Right lobe of liver (tissue), 6 donors: ENCODE data around the gene ZSCAN10. TPM values are rescaled to one million over a fixed set of nuclear protein-coding genes. Genes with fewer than 3 reads are reported as not detected.

Experiments used
- ATAC-seq, 4 donors: fragments of 200-7000 bp; cut with Tn5 transposase; one replicate each; pipeline ENCODE4 v1.9.1; 2020; ENCODE audit warnings: mild to moderate bottlenecking in 4 of 4, moderate library complexity in 4 of 4
- DNase-seq, 3 donors: peaks; one replicate each; pipeline ENCODE4 v3.0.0-alpha.2; 2020
- H3K27ac ChIP-seq, 3 donors: fragments of 200-600 bp; one replicate each; pipeline ENCODE4 v1.8.0; 2022
- H3K27me3 ChIP-seq, 2 donors: fragments of 200-600 bp; one replicate each; pipeline ENCODE4 v1.8.0; 2022
- H3K36me3 ChIP-seq, 4 donors: fragments of 200-600 bp; sonication (generic) in 1 of 4; one replicate each; pipeline versions ENCODE4 v1.5.1 to v1.8.0; 2017 to 2022; ENCODE audit warnings: control low read depth in 1 of 4
- H3K4me1 ChIP-seq, 4 donors: fragments of 200-600 bp; sonication (generic) in 1 of 4; one replicate each; pipeline versions ENCODE4 v1.5.1 to v1.8.0; 2017 to 2022; ENCODE audit warnings: control low read depth in 1 of 4
- H3K4me3 ChIP-seq, 3 donors: fragments of 200-600 bp; one replicate each; pipeline ENCODE4 v1.8.0; 2022
- H3K9me3 ChIP-seq, 4 donors: fragments of 200-600 bp; sonication (generic) in 1 of 4; one replicate each; pipeline versions ENCODE4 v1.5.1 to v1.8.0; 2017 to 2022; ENCODE audit warnings: control low read depth in 1 of 4
- CTCF ChIP-seq, 4 donors: fragments of 200-600 bp in 3 of 4; fragments of 450-650 bp in 1 of 4; IDR thresholded peaks; one replicate each; pipeline versions ENCODE4 v1.5.1 to v1.8.0; 2016 to 2022; ENCODE audit warnings: antibody characterized with exemption in 4 of 4, mild to moderate bottlenecking in 2 of 4
- POLR2A ChIP-seq: fragments of 450-650 bp; IDR thresholded peaks from one replicate; pipeline ENCODE4 v1.6.1; 2017; ENCODE audit warnings: antibody characterized with exemption, mild to moderate bottlenecking
- WGBS: methylation state at CpG from one replicate; pipeline ENCODE4 v1.1.6; 2018; ENCODE audit warnings: low coverage, low lambda C conversion rate; ENCODE audit not compliant: insufficient coverage; ENCODE audit errors: missing lambda C conversion rate; 5-methylcytosine and 5-hydroxymethylcytosine counted together
- intact Hi-C, 2 donors: fragments of 100-400 bp; cut with DNase I; formaldehyde crosslinking; loops; one replicate each; pipeline versions ENCODE4 v1.11.2 to v1.14.1; 2022
- total RNA-seq, 6 experiments: library from RNA; depleted of rRNA in 2 of 6; stranded (reverse); fragments of >200 nt in 2 of 6; fragmentation: NEBNext Ultra II Directional in 3 of 6; extraction: Animal tissue kit (Norgen Biotek cat#: 25700) in 3 of 6; gene quantifications; one replicate each; pipeline versions ENCODE4 v1.1.0 to v1.2.4, GENCODE V29; 2016 to 2023
- donor health status: DM: no; HTN: yes; CAD: no.
- donor health status: DM: no; HTN: no; CAD: no.
- donor health status: DM: no; HTN: no; CAD: no.
- donor health status: DM: no; HTN: yes; CAD: no.
- donor health status: DM: no; HTN: yes; CAD: no.

Gene ZSCAN10
- total RNA-seq, 6 experiments from 2014 or later: not detected

- DNase-seq: peak in 1 of 3 donors; percentile 51
- ATAC-seq: peak in 2 of 4 donors; percentile 1 to 4
- intact Hi-C loops: no loop called here
- Histone ChIP-seq H3K36me3 (no peaks in the 10 kb centered on the region), H3K27ac (peak overlapping the region in 2 of 3 donors; percentile 10 to 28), H3K4me1 (peaks cover 0 to 7% (median 4%) of the 10 kb centered on the region in 4 donors), H3K4me3 (no peak overlapping the region), H3K9me3 (no peaks in the 10 kb centered on the region), H3K27me3 (no peaks in the 10 kb centered on the region)
- WGBS: 62% methylated on average over 24 of the region's 27 CpGs
- TF ChIP-seq CTCF (IDR thresholded peaks at IDR 0.05) (no peak), POLR2A (no peak)
Measured at GRCh38 chr16:3101841-3102470, 2.9 kb upstream of the ZSCAN10 start.

GRCh38 chr16:3101018-3101840 lies 2.1 kb upstream of the ZSCAN10 start:
- intact Hi-C loops: no loop called here
- H3K4me3 ChIP-seq: no peak overlapping the region
- H3K4me1 ChIP-seq: peaks cover 0 to 5% (median 2%) of the 10 kb centered on the region in 4 donors
- H3K9me3 ChIP-seq: no peaks in the 10 kb centered on the region
- peak overlapping the region in 2 of 3 donors; percentile 10 to 28 for H3K27ac ChIP-seq
- DNase-seq: peak in 1 of 3 donors; percentile 46
- H3K27me3 ChIP-seq: no peaks in the 10 kb centered on the region
- no peaks in the 10 kb centered on the region for H3K36me3 ChIP-seq
- TF ChIP-seq CTCF (IDR thresholded peaks at IDR 0.05) (peak; percentile 36 to 50 (median 46)), POLR2A (no peak)
- no peak for ATAC-seq
- 59% methylated on average over 21 of the region's 29 CpGs for WGBS

GRCh38 chr16:3099732-3100499 lies 822 bp upstream of the ZSCAN10 start:
- DNase-seq (peak; percentile 94 to 95 (median 95)), ATAC-seq (peak; percentile 96 to 98 (median 97))
- Histone ChIP-seq H3K4me3 (peak overlapping the region in 2 of 3 donors; percentile 12 to 41), H3K27ac (no peak overlapping the region), H3K4me1 (peaks cover 0 to 5% (median 2%) of the 10 kb centered on the region in 4 donors), H3K36me3 (no peaks in the 10 kb centered on the region), H3K9me3 (no peaks in the 10 kb centered on the region), H3K27me3 (no peaks in the 10 kb centered on the region)
- TF ChIP-seq CTCF (IDR thresholded peaks at IDR 0.05): no peak
- TF ChIP-seq POLR2A: peak; percentile 12
- intact Hi-C loops: no loop called here
- 4% methylated on average over 27 of the region's 39 CpGs for WGBS

- Histone ChIP-seq H3K27me3 (no peaks in the 10 kb centered on the region), H3K27ac (no peak overlapping the region), H3K4me1 (peaks cover 0 to 5% (median 2%) of the 10 kb centered on the region in 4 donors), H3K4me3 (no peak overlapping the region), H3K36me3 (no peaks in the 10 kb centered on the region), H3K9me3 (no peaks in the 10 kb centered on the region)
- no peak for ATAC-seq
- no peak for TF ChIP-seq CTCF (IDR thresholded peaks at IDR 0.05)
- TF ChIP-seq POLR2A: no peak
- intact Hi-C loops: no loop called here
- DNase-seq: no peak
- WGBS: 81% methylated on average over 5 of the region's 5 CpGs
Measured at GRCh38 chr16:3099395-3099731, 269 bp upstream of the ZSCAN10 start.
